K562 (cell line): ENCODE results near the gene GPR162. TPM values are rescaled to one million over a fixed set of nuclear protein-coding genes. Genes with fewer than 3 reads are reported as not detected.

Experiments
- ATAC-seq: fragments of 200-7000 bp; cut with Tn5 transposase; 3 replicates; pipeline ENCODE4 v1.9.1; 2020; ENCODE audit warnings: moderate library complexity
- BruUV-seq: library from RNA; stranded (reverse); fragments of 400-500 nt; replicated peaks from 2 replicates; lab custom pipeline; 2021; lab: Mats Ljungman, UMichigan
- CTCF ChIA-PET: fragments of 300-600 bp; formaldehyde crosslinking; extraction: SDS; loops from one replicate; lab custom pipeline; 2021; ENCODE audit warnings: low intra/inter-chr PET ratio; lab: Yijun Ruan, JAX
- POLR2A ChIA-PET: fragments of 300-600, 350-650 bp; sonication (Branson Sonifier 250); formaldehyde crosslinking; extraction: SDS; loops from one replicate; lab custom pipeline; 2021; ENCODE audit warnings: antibody characterized with exemption, inconsistent platforms; lab: Yijun Ruan, JAX
- DNase-seq, 4 experiments: peaks; one replicate each; pipeline versions ENCODE4 v3.0.0 to v3.0.0-alpha.2; 2011 to 2018; ENCODE audit warnings: low spot score in 3 of 4, mixed read lengths in 3 of 4; ENCODE audit errors: extremely low read depth in 1 of 4
- FAIRE-seq: peaks from 2 replicates; lab custom pipeline; 2011; peaks lifted over from hg19 to GRCh38; lab: Jason Lieb, UNC
- H2AFZ ChIP-seq: 2 replicates; pipeline ENCODE4 v1.6.0; 2011; ENCODE audit warnings: low read depth, low read length, control low read depth, inconsistent platforms
- H3K27ac ChIP-seq: fragments of 200-600 bp; 3 replicates; pipeline ENCODE4 v1.8.0; 2011; ENCODE audit warnings: low read depth, mild to moderate bottlenecking, control low read depth, inconsistent platforms, low read length, moderate library complexity, mixed read lengths; ENCODE audit errors: extremely low read depth
- H3K27me3 ChIP-seq, 2 experiments: fragments of 300-600 bp in 1 of 2; 2 replicates in 1 of 2; 3 replicates in 1 of 2; pipeline versions ENCODE4 v1.6.0 to v1.8.0; 2011; ENCODE audit warnings: inconsistent platforms in 2 of 2, low read length in 2 of 2, mild to moderate bottlenecking in 1 of 2, mixed read lengths in 1 of 2, moderate library complexity in 1 of 2; ENCODE audit not compliant: control insufficient read depth in 2 of 2, insufficient read depth in 2 of 2
- H3K36me3 ChIP-seq: fragments of 300-600 bp; 3 replicates; pipeline ENCODE4 v1.8.0; 2011; ENCODE audit warnings: mild to moderate bottlenecking, low read length, inconsistent platforms; ENCODE audit not compliant: control insufficient read depth, insufficient read depth
- H3K4me1 ChIP-seq, 2 experiments: fragments of 200-600 bp in 1 of 2; replicated peaks in 1 of 2; 2 replicates in 1 of 2; 3 replicates in 1 of 2; pipeline versions ENCODE4 v1.5.1 to v1.8.0; 2011; ENCODE audit warnings: inconsistent platforms in 2 of 2, low read length in 2 of 2, mild to moderate bottlenecking in 1 of 2, mixed read lengths in 1 of 2, moderate library complexity in 1 of 2; ENCODE audit not compliant: control insufficient read depth in 2 of 2, insufficient read depth in 2 of 2
- H3K4me2 ChIP-seq: 2 replicates; pipeline ENCODE4 v1.6.1; 2011; ENCODE audit warnings: low read length, control low read depth, inconsistent platforms, mixed read lengths; ENCODE audit not compliant: insufficient read depth
- H3K4me3 ChIP-seq: fragments of 200-600 bp; sonication (generic), shearing (Covaris generic); 2 replicates; pipeline ENCODE4 v1.5.1; 2016; ENCODE audit warnings: control low read depth, inconsistent platforms
- H3K79me2 ChIP-seq: fragments of 200-600 bp; 3 replicates; pipeline ENCODE4 v1.8.0; 2011; ENCODE audit warnings: low read length, inconsistent platforms; ENCODE audit not compliant: control insufficient read depth, insufficient read depth
- H3K9ac ChIP-seq, 2 experiments: 2 replicates each; pipeline versions ENCODE4 v1.6.0 to v1.6.1; 2011; ENCODE audit warnings: low read depth in 2 of 2, low read length in 2 of 2, control low read depth in 1 of 2, inconsistent platforms in 1 of 2, mild to moderate bottlenecking in 1 of 2, mixed read lengths in 1 of 2; ENCODE audit not compliant: insufficient read depth in 1 of 2
- H3K9me1 ChIP-seq: one replicate; pipeline ENCODE4 v1.6.0; 2011; ENCODE audit warnings: inconsistent platforms, mild to moderate bottlenecking, low read length, moderate library complexity; ENCODE audit not compliant: control insufficient read depth, insufficient read depth
- H3K9me3 ChIP-seq: replicated peaks from 2 replicates; pipeline ENCODE4 v1.5.1; 2011; ENCODE audit warnings: low read depth, low read length, inconsistent platforms; ENCODE audit not compliant: control insufficient read depth, insufficient read depth
- H4K20me1 ChIP-seq: replicated peaks from 2 replicates; pipeline ENCODE4 v1.6.1; 2011; ENCODE audit warnings: low read length, inconsistent platforms, mixed read lengths; ENCODE audit not compliant: control insufficient read depth, insufficient read depth
- E2F1 ChIP-seq: sonication (generic); formaldehyde crosslinking; IDR thresholded peaks from 2 replicates; pipeline ENCODE4 v1.8.1; 2023; ENCODE audit warnings: mild to moderate bottlenecking, missing genetic modification reagents, moderate library complexity
- SPI1 ChIP-seq: IDR thresholded peaks from 2 replicates; pipeline ENCODE4 v1.6.1; 2011; ENCODE audit warnings: low read depth, low read length, control low read depth, borderline replicate concordance
- ZFP36 ChIP-seq: fragments of 150-350 bp; IDR thresholded peaks from 2 replicates; pipeline ENCODE4 v1.6.1; 2018; ENCODE audit warnings: low read length, low read depth; ENCODE audit not compliant: partially characterized antibody
- WGBS: fragments of 100-300 bp; shearing (Covaris generic); methylation state at CpG from one replicate; pipeline ENCODE4 v1.1.6; 2016; ENCODE audit warnings: low coverage, mixed read lengths; ENCODE audit not compliant: insufficient coverage; ENCODE audit errors: missing lambda C conversion rate; 5-methylcytosine and 5-hydroxymethylcytosine counted together
- in situ Hi-C: fragments of 300-500 bp; cut with MboI; formaldehyde crosslinking; loops from 4 replicates; pipeline ENCODE4 v1.15.0; 2018; ENCODE audit warnings: inconsistent platforms, mixed read lengths
- intact Hi-C: fragments of 100-400 bp; cut with micrococcal nuclease; formaldehyde crosslinking; loops from 2 replicates; pipeline ENCODE4 v1.14.2; 2022
- polyA plus RNA-seq, 8 experiments: library from polyadenylated mRNA; depleted of rRNA in 4 of 8; stranded (reverse) in 5 of 8; unstranded in 3 of 8; fragments of >200 nt; fragmentation: Nextera tagmentation in 2 of 8; fragmentation: Illumina TruSeq in 1 of 8; extraction: Ambion mirVana in 2 of 8; extraction: Trizol in 1 of 8; gene quantifications; 2 replicates each; pipeline versions ENCODE4 v1.2.1 to v1.2.3, GENCODE V29; 2011 to 2014; ENCODE audit warnings: inconsistent platforms in 1 of 8, missing spikeins in 1 of 8
- total RNA-seq, 7 experiments: library from RNA; depleted of rRNA in 6 of 7; stranded (reverse); fragments of >200 nt in 6 of 7; fragmentation: Illumina TruSeq in 2 of 7; extraction: Trizol in 2 of 7; gene quantifications; 2 replicates each; pipeline versions ENCODE4 v1.2.1 to v1.2.3, GENCODE V29; 2011 to 2021; ENCODE audit warnings: low replicate concordance in 1 of 7

The GPR162 gene
- total and polyA plus RNA-seq, 9 of the 15 experiments (the other 6 are each of a cell fraction or from before 2014, with no cell fraction given) = 0.65 to 1.8 (median 1.1) TPM; not detected in 2

- no peak for TF ChIP-seq E2F1 (CRISPR knock-in tag)
Measured at GRCh38 chr12:6810758-6811157, 10.9 kb upstream of the GPR162 start (continued).

GRCh38 chr12:6813363-6813762 is 8.3 kb upstream of the GPR162 start:
- in situ Hi-C loops (no loop called here), intact Hi-C loops (no loop called here)
- no peak overlapping the region for H3K27ac ChIP-seq
- DNase-seq = no peak
- H3K79me2 ChIP-seq = no peaks in the 10 kb centered on the region
- no peak overlapping the region for H3K4me3 ChIP-seq
- BruUV-seq = no TSS peak
- H3K36me3 ChIP-seq = no peaks in the 10 kb centered on the region
- no peak overlapping the region for H3K9ac ChIP-seq
- ChIA-PET CTCF (no interaction called here), POLR2A (interaction anchor here (0.8 to 1.3 kb wide), 3 partner anchors 9 to 17 kb away, joined by 3 read pairs; no protein-coding TSS in a partner anchor)
- H3K9me3 ChIP-seq = no peaks in the 10 kb centered on the region
- no peak overlapping the region for H2AFZ ChIP-seq
- FAIRE-seq = no peak
- ATAC-seq = no peak
- no peaks in the 10 kb centered on the region for H3K9me1 ChIP-seq
- peaks cover 2 to 7% of the 10 kb centered on the region in 2 experiments; a peak in 3 of 5 replicates for H3K4me1 ChIP-seq
- no peaks in the 10 kb centered on the region for H4K20me1 ChIP-seq
- H3K4me2 ChIP-seq = no peak overlapping the region
- no peaks in the 10 kb centered on the region for H3K27me3 ChIP-seq
- WGBS = 10% methylated on average over 4 of the region's 4 CpGs
- TF ChIP-seq SPI1 (peak; percentile 93), ZFP36 (no peak)
